ENCODE data around the gene CRYBA2. TPM values are rescaled to one million over a fixed set of nuclear protein-coding genes. Genes with fewer than 3 reads are reported as not detected.

CRYBA2 gene
- total and polyA plus RNA-seq, 2 donors (not counting 3 experiments of a cell fraction or from before 2014, with no cell fraction given), result not detected

DNA sequence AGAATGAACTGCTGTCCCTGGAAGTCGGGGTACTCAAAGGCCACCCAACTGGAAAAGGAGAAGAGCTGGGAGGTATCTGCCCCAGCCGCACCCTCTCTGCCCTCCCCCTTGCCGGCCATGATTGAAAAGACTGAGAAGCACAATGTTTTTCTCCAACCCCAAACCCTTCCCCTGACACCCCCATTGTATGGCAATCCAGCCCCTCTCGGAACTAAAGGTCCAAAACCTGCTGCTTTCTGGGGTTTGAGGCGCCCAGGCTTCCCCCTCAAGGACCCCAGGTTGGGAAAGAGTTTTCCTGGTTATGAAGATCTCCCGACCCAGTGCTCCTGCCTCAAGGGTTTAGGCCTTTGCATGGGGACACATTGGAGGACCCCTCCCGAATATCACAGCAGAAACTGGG, 1.0 kb downstream of the CRYBA2 start:
- H3K36me3 ChIP-seq (ENCODE audit: control insufficient read depth in 2 of 2, extremely low read depth in 1 of 2, insufficient read depth in 2 of 2, low read length in 2 of 2), result no peaks in the 10 kb centered on the region
- dilution Hi-C loops (cut with MboI; ENCODE audit: extremely low pct_ligation_motif_present, low sequenced_read_pairs), result no loop called here
- TF ChIP-seq, protein P1, sequence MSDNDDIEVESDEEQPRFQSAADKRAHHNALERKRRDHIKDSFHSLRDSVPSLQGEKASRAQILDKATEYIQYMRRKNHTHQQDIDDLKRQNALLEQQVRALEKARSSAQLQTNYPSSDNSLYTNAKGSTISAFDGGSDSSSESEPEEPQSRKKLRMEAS (IDR thresholded peaks at IDR 0.05; ENCODE audit: insufficient read depth, insufficient read length), result no peak
- TF ChIP-seq MYC (IDR thresholded peaks at IDR 0.05; ENCODE audit: low read depth, low read length), result no peak
- no peak for TF ChIP-seq EZH2 (IDR thresholded peaks at IDR 0.05; ENCODE audit: borderline replicate concordance, low read depth, low read length, severe bottlenecking)
- no peak for TF ChIP-seq FOS (IDR thresholded peaks at IDR 0.05; ENCODE audit: borderline replicate concordance, insufficient read depth, low read length)
- no peak for TF ChIP-seq POLR2A (IDR thresholded peaks at IDR 0.05; ENCODE audit: low read depth, low read length)
- no peak for TF ChIP-seq JUN (IDR thresholded peaks at IDR 0.05; ENCODE audit: borderline replicate concordance, insufficient read depth, insufficient read length, low read depth)
- TF ChIP-seq, protein P2, sequence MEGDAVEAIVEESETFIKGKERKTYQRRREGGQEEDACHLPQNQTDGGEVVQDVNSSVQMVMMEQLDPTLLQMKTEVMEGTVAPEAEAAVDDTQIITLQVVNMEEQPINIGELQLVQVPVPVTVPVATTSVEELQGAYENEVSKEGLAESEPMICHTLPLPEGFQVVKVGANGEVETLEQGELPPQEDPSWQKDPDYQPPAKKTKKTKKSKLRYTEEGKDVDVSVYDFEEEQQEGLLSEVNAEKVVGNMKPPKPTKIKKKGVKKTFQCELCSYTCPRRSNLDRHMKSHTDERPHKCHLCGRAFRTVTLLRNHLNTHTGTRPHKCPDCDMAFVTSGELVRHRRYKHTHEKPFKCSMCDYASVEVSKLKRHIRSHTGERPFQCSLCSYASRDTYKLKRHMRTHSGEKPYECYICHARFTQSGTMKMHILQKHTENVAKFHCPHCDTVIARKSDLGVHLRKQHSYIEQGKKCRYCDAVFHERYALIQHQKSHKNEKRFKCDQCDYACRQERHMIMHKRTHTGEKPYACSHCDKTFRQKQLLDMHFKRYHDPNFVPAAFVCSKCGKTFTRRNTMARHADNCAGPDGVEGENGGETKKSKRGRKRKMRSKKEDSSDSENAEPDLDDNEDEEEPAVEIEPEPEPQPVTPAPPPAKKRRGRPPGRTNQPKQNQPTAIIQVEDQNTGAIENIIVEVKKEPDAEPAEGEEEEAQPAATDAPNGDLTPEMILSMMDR (IDR thresholded peaks at IDR 0.05; ENCODE audit: extremely low read depth in 1 of 2, insufficient read depth in 1 of 2, low read depth in 1 of 2, low read length in 2 of 2), result no peak
- no peak for TF ChIP-seq POLR2AphosphoS5 (IDR thresholded peaks at IDR 0.05; ENCODE audit: insufficient read depth, low read depth, low read length)
- TF ChIP-seq GATA2 (IDR thresholded peaks at IDR 0.05; ENCODE audit: insufficient read depth, insufficient read length, low read depth, low read length), result no peak
- intact Hi-C loops (cut with micrococcal nuclease), result no loop called here
- no peaks in the 10 kb centered on the region for H3K79me2 ChIP-seq (ENCODE audit: control insufficient read depth, insufficient read depth, low read length)
- H3K4me2 ChIP-seq (ENCODE audit: insufficient read depth, low read length), result no peak overlapping the region
- FAIRE-seq, result no peak
- DNase-seq (ENCODE audit: low read depth, low spot score), result no peak
- H3K4me1 ChIP-seq (ENCODE audit: control insufficient read depth, extremely low read depth, insufficient read depth, low read length), result peaks cover 5% of the 10 kb centered on the region
- no TSS peak for BruUV-seq (replicated peaks)
- H2AFZ ChIP-seq (ENCODE audit: low read depth, low read length), result no peak overlapping the region
- H3K9me1 ChIP-seq (replicated peaks; ENCODE audit: control insufficient read depth, extremely low read depth, insufficient read depth, low read length), result no peaks in the 10 kb centered on the region
- no peak overlapping the region for H3K4me3 ChIP-seq (replicated peaks in 1 of 3; ENCODE audit: insufficient read depth in 1 of 3, low read depth in 1 of 3, low read length in 3 of 3)
- H3K9me3 ChIP-seq (replicated peaks; ENCODE audit: control insufficient read depth, insufficient read depth, low read length), result no peaks in the 10 kb centered on the region
- H3K27ac ChIP-seq (ENCODE audit: insufficient read depth, low read depth, low read length), result no peak overlapping the region
- H3K9ac ChIP-seq (replicated peaks; ENCODE audit: extremely low read depth, insufficient read depth, low read length), result no peak overlapping the region
- ChIA-PET POLR2A (no interaction called here), CTCF (interaction anchor here (1.0 to 10.4 kb wide), 3 partner anchors 10 to 163 kb away, joined by 4 to 164 read pairs (median 4); partner anchors contain the start of gene FEV)
- no peaks in the 10 kb centered on the region for H4K20me1 ChIP-seq (replicated peaks; ENCODE audit: control insufficient read depth, extremely low read depth, insufficient read depth, low read length)
- peaks cover 83 to 90% of the 10 kb centered on the region in 2 experiments for H3K27me3 ChIP-seq (ENCODE audit: control insufficient read depth in 2 of 2, insufficient read depth in 2 of 2, low read length in 2 of 2)
